NAMALWA (cell line): ENCODE results near the gene CEP44.
"Not testable (repeated sequence)": the region's sequence is repeated elsewhere in the genome, so short reads cannot be mapped to it uniquely, and the experiment has no call there.

Experiments
- DNase-seq: peaks from one replicate; pipeline ENCODE4 v3.0.0-alpha.2; 2015; ENCODE audit warnings: low spot score

The CEP44 gene

DNA sequence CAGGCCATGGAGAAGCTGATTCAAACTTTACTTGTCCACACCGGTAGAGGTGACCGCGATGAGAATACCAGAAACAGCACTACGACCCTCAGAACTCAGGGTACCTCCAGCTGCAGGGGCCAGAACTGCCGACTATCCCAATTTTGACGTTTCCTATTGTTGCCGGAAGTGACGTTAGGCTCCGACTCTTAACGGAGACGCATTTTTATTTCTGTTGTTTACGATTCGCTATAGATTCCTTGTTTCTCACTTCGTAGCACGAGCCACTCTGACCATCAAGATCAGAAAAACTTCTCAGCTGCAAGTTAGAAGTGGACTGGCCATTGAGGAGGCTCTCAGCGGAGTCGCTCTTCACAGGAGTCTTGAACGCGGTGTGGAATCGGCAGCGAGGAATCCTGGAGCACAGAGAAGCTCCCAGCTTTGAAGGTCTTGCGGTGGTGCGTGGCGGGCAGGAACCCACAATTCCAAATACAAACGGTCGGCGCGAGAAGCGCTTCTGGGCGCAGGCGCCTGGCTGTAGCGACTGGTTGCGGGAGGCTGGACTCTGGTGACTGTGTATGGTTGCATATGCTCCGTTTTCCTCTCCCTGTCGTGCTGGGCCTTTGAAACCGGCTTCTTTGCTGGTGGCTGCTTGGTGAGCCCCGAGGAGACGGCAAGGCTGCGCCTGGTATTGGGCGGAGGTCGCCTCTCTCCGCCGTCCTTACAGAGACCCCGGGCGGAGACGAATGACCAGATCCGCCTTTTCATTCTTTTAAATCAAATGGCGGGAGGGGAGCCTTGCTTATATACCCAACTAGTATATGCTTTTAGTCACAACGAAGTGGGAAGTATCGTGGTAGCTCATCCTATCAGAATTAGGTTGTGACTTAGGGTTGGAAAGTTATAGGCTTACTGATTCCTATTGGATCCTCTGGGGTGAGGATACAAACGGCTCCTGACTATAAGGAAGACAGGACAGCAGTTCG, at the start of gene CEP44, which contains the start of gene FBXO8:
Gene CEP44, plus strand, starts transcription at position 405 of the 965 bp plus-strand sequence. CDS start 15,211 bp downstream, outside the sequence.
Gene FBXO8, minus strand, starts transcription at position 161 of the 965 bp plus-strand sequence. CDS start 20,575 bp downstream, outside the sequence.
- DNase-seq: peak; percentile 87

DNA sequence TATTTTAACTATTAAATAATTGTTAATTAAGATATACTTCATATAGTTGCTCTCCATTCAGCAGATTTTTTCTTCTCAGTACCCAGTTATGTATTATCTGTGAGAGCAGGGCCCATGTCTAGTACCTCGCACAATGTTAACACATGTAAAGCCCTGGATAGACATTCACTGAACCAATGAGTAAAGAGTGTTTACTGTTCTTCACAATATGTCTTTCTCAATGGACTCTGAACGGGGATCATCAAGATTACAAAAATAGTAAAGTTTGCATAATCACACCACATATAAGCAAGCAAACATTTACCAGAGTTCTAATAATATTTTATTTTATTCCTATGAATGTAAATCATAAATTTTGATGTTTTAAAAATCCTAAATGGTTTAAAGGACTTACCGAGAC, 47.4 kb upstream of the CEP44 start:
- DNase-seq: no peak

DNA sequence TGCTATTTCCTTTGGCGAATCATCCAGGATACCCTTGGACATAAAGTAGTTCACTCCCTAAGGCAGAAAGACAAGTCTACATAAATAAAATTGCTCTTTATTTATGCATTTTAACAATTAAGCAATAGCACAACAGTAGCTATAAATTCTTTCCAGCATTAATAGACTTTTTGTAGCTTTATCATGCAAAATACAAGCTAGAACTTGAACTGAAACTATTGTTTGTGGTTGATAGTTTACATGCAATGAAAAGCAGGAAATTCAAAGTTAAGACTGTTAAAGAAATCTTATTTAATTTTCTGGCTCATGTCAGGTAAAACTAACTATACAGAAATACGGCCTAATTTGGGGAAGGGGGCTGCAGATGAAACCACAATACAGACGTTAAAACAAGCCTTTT, 42.5 kb upstream of the CEP44 start:
- DNase-seq: no peak

DNA sequence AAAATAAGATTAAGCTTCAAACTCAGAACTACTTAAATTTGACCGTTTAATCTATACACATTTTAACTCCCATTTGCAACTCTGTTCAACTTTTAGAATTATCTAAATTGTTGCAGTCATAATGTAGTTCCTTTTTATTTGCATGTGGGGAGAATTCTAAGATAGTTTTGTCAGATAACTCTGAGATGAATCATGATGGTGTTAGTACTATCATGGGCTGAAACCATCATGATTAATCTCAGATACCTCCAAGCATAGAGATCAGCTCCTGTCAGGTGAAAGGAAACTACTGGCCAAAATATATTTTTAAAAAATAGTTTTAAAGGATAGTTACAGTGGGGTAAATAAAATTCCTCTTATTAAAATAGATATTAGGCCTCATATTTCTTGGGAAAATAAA, 39.3 kb upstream of the CEP44 start:
- no peak for DNase-seq

DNA sequence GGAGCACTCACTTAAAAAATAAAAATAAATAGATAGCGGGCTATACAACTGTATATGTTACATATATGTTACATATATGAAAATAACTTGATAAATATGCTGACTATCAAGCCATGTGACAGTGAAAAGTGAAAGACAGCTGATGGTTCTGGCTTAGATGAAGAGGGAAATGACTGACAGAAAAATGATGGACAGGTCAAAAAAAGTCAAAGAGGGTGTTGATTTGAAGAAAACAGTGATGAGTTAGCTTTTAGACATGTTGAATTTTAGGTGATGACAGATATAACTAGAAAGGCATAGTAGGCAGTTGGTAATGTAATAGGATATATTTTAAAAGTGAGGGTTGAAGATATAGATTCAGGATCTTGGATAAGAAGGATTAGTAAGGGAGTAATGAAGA, 38.0 kb upstream of the CEP44 start:
- no peak for DNase-seq

- DNase-seq: no peak
These were observed 35.3 kb upstream of the CEP44 start for GRCh38 chr4:174248407-174248806.

GRCh38 chr4:174252412-174252811, 31.3 kb upstream of the CEP44 start:
- no peak for DNase-seq

DNA sequence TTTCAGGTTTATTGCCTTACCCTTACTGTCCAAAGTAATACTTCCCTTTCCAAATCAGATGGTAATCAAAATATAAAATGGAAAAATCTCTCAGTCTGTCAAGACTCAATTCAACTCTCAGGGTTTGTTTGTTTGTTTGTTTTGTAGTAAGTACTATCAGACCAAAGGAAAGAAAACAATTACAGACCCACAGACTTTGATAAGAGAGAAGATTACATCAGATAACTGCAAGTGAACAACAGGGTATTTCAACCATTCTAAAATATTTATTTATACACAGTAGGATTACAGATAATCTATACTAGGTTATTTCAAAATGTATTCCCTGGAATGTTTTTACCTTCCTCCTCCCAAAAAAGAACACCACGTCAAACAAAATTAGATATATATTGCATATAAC, 29.1 kb upstream of the CEP44 start:
- no peak for DNase-seq

GRCh38 chr4:174255374-174255773, 28.3 kb upstream of the CEP44 start:
- DNase-seq: no peak

- no peak for DNase-seq
These were observed 27.9 kb upstream of the CEP44 start for GRCh38 chr4:174255786-174256185.

DNA sequence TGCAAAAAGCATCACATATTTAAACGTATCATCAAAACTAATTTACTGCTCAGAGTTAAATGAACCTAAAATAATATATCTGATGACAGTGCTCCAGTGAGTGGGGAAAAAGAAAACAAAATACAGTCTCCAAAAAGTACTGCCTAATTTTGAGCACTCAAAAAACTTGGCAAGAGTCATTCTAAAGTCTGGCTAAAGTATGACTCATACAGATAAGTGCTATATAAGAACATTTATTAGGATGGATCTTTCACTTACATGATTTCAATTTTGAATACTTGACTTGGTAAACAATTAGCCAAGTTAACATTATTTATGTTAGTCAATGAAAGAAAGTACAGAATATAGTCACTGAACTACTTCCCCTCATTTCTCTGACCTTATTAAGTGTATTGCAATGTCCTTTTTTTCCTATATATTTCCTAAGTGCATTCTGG, 27.4 kb upstream of the CEP44 start:
- no peak for DNase-seq

- DNase-seq: no peak
These were observed 24.1 kb upstream of the CEP44 start for GRCh38 chr4:174259580-174259979.

- no peak for DNase-seq
These were observed 23.6 kb upstream of the CEP44 start for GRCh38 chr4:174260099-174260498.

GRCh38 chr4:174261432-174261831, 22.3 kb upstream of the CEP44 start:
- DNase-seq: not testable (repeated sequence)

DNA sequence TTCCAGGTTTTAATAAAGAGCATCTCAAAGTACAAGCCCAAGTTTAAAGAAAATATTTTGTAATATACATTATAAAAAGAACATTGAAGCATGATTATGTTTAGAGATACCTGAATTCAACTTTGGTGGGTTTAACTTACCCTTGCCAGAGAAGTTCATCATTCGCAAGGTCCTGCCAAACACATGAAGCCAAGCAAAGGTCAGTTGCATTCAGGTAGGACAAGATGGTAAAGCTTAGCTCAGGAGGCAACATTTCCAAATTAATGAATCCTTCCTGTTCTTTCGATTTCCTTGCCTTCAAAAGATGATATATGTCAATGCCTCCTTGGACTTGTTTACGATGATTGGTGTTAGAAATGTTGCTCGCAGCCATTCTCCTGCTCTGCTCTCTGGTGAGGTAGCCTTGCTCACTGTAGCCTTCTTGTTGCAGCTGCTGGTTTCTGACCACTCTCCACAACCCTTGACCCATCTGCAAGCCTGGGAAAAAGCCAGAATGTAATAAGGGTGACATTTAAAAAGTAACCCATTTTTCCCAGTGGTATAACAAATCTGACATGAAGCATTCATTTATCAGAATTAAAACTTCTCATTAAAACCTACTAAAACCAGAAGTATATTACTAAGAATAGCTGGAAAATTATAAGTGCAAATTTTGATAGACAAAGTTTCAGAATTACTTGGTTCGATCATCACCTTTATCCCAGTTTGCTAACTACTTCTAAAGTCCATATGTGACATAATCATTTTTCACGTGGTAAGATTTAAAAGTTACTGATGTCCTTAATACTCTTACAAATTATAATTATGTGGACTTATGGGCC, 20.9 kb upstream of the CEP44 start:
- no peak for DNase-seq

GRCh38 chr4:174263445-174263736, 20.3 kb upstream of the CEP44 start:
- DNase-seq: no peak

- DNase-seq: no peak
These were observed 17.8 kb upstream of the CEP44 start for GRCh38 chr4:174265916-174266315.

DNA sequence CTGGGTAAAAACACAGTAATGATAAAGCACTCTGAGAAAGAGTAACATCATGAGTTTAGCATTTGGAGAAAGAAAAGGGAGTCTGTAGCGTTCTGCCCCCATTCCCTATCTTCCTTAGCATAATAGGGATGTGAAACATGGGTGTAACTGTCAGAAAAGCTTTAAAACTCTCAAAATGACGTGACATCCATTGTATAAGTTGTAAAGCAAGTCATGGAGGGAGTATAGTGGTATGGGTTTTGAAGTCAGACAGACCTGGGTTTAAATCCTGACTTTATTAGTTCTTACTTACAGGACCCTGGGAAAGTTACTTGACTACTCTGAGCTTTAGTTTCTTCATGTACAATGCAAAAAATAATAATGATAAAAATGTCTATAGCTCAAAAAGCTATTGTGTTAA, 17.3 kb upstream of the CEP44 start:
- DNase-seq: no peak

- no peak for DNase-seq
These were observed 9.8 kb upstream of the CEP44 start for GRCh38 chr4:174273930-174274329.

DNA sequence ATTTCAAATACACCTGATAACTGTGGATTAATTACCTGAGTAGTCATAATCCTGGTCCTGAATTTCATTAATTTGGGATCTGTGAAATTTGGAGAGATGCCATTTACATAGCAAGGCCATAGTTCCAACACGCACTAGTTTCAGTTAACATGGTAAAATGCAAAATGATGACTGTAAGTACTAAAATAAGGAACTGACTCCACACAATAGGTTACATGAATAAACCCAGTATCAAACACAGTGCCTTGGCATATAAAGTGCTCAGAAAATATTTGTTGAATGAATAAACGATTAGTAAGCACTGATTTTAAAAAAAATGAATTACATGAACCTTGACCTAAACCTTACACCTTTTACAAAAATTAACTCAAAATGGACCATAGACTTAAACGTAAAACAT, 9.3 kb upstream of the CEP44 start:
- DNase-seq: no peak

DNA sequence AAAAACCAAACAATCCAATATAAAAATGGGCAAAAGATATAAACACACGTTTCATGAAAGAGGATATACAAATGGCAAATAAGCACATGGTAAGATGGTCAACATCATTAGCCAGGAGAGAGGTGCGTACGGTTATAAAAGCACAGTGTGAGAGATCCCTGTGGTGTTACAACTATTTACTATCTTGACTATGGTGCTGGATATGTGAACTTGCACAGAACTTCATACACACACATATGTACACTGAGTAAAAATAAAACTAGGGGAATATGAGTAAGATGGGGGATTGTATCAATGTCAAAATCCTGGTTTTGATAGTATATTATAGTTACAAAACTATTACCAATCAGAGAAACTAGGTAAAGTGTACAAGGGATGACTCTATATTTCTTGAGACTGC, 8.6 kb upstream of the CEP44 start:
- no peak for DNase-seq

DNA sequence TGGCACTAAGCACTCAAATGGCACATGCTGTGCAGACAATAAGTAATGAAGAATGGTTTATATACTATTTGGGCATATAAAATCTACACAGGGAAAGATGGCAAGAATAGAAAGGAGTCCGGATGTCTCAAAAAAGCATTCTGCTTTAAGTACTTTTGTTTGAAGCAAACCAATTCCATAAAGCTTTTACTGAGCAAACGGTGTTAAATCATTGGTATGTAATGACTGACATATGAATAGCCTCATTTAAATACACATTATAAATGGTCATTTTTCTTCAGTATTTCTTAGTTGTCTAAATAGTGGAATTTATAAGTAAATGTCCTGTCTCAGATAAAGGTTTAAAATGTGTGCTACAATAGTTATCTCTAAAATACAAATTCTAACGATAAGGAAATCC, 6.3 kb upstream of the CEP44 start:
- no peak for DNase-seq

- no peak for DNase-seq
These were observed 5.2 kb upstream of the CEP44 start for GRCh38 chr4:174278467-174278866.
